T-helper 1 cell treated with Interleukin-12 subunit alpha and Interleukin-12 subunit beta and Interleukin-4 antibody, amounts not matched to agents 30 ng/mL and 1 ng/mL, for 36 hours (primary cell): ENCODE data around the gene AGAP1. TPM values are rescaled to one million over a fixed set of nuclear protein-coding genes. Genes with fewer than 3 reads are reported as not detected.

ENCODE experiments used
- intact Hi-C: fragments of 100-400 bp; cut with micrococcal nuclease; formaldehyde crosslinking; loops from one replicate; pipeline ENCODE4 v1.15.1; 2024
- total RNA-seq: library from RNA; stranded (reverse); gene quantifications from 2 replicates; pipeline ENCODE4 v1.2.3, GENCODE V29; 2022

Gene AGAP1
- total RNA-seq, 1 donor from 2014 or later: 2.7 TPM

GRCh38 chr2:235703711-235704295, 210.0 kb downstream of the AGAP1 start:
- intact Hi-C loops: no loop called here

- intact Hi-C loops: no loop called here
Observed at GRCh38 chr2:235705296-235705695, 211.5 kb downstream of the AGAP1 start.

GRCh38 chr2:235706506-235706905, 212.7 kb downstream of the AGAP1 start:
- intact Hi-C loops: no loop called here

- intact Hi-C loops: no loop called here
Observed at GRCh38 chr2:235707411-235708096, 213.7 kb downstream of the AGAP1 start.

GRCh38 chr2:235709124-235709813, 215.4 kb downstream of the AGAP1 start:
- intact Hi-C loops: no loop called here

- intact Hi-C loops: no loop called here
Observed at GRCh38 chr2:235709969-235710879, 216.4 kb downstream of the AGAP1 start.

GRCh38 chr2:235710933-235711332, 217.1 kb downstream of the AGAP1 start:
- intact Hi-C loops: no loop called here

GRCh38 chr2:235711527-235711926, 217.7 kb downstream of the AGAP1 start:
- intact Hi-C loops: no loop called here

GRCh38 chr2:235712176-235712575, 218.3 kb downstream of the AGAP1 start:
- intact Hi-C loops: no loop called here

- intact Hi-C loops: no loop called here
Observed at GRCh38 chr2:235713189-235713588, 219.3 kb downstream of the AGAP1 start.

- intact Hi-C loops: no loop called here
Observed at GRCh38 chr2:235715601-235716000, 221.8 kb downstream of the AGAP1 start.

- intact Hi-C loops: no loop called here
Observed at GRCh38 chr2:235716875-235717496, 223.1 kb downstream of the AGAP1 start.

GRCh38 chr2:235719146-235719942, 225.5 kb downstream of the AGAP1 start:
- intact Hi-C loops: no loop called here

GRCh38 chr2:235721625-235722024, 227.8 kb downstream of the AGAP1 start:
- intact Hi-C loops: no loop called here

GRCh38 chr2:235722869-235723268, 229.0 kb downstream of the AGAP1 start:
- intact Hi-C loops: no loop called here

- intact Hi-C loops: no loop called here
Observed at GRCh38 chr2:235723371-235723770, 229.5 kb downstream of the AGAP1 start.

GRCh38 chr2:235723811-235724465, 230.1 kb downstream of the AGAP1 start:
- intact Hi-C loops: no loop called here

GRCh38 chr2:235725016-235725489, 231.2 kb downstream of the AGAP1 start:
- intact Hi-C loops: no loop called here

- intact Hi-C loops: no loop called here
Observed at GRCh38 chr2:235725841-235726240, 232.0 kb downstream of the AGAP1 start.

- intact Hi-C loops: no loop called here
Observed at GRCh38 chr2:235726554-235726953, 232.7 kb downstream of the AGAP1 start.
